Measurements from ENCODE around the gene C18orf63. TPM values are rescaled to one million over a fixed set of nuclear protein-coding genes. Genes with fewer than 3 reads are reported as not detected.

Gene C18orf63
- total and polyA plus RNA-seq, 11 donors: not detected

- peaks cover 18 to 82% (median 65%) of the 10 kb centered on the region in 12 donors for H3K4me1 ChIP-seq
- no peak overlapping the region for H3K4me3 ChIP-seq
- ATAC-seq: peak in 1 of 4 donors; percentile 4
- 35 to 48% (median 42%) methylated on average over 4 of the region's 4 CpGs for WGBS, 4 donors
- H3K36me3 ChIP-seq: no peaks in the 10 kb centered on the region
- no peaks in the 10 kb centered on the region for H3K27me3 ChIP-seq
- no peak for DNase-seq
- H3K27ac ChIP-seq: peak overlapping the region in 6 of 12 donors; percentile 23 to 89 (median 42)
- TF ChIP-seq, protein P1, sequence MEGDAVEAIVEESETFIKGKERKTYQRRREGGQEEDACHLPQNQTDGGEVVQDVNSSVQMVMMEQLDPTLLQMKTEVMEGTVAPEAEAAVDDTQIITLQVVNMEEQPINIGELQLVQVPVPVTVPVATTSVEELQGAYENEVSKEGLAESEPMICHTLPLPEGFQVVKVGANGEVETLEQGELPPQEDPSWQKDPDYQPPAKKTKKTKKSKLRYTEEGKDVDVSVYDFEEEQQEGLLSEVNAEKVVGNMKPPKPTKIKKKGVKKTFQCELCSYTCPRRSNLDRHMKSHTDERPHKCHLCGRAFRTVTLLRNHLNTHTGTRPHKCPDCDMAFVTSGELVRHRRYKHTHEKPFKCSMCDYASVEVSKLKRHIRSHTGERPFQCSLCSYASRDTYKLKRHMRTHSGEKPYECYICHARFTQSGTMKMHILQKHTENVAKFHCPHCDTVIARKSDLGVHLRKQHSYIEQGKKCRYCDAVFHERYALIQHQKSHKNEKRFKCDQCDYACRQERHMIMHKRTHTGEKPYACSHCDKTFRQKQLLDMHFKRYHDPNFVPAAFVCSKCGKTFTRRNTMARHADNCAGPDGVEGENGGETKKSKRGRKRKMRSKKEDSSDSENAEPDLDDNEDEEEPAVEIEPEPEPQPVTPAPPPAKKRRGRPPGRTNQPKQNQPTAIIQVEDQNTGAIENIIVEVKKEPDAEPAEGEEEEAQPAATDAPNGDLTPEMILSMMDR (IDR thresholded peaks at IDR 0.05): no peak
- no peak for TF ChIP-seq POLR2A (IDR thresholded peaks at IDR 0.05)
- H3K9me3 ChIP-seq: no peaks in the 10 kb centered on the region
- intact Hi-C loops (cut with DNase I): no loop called here
Measured at GRCh38 chr18:74281011-74281979, 34.3 kb upstream of the C18orf63 start.

- Histone ChIP-seq H3K4me1 (peaks cover 18 to 74% (median 62%) of the 10 kb centered on the region in 12 donors), H3K27ac (peak overlapping the region in 11 of 12 donors; percentile 5 to 89 (median 30)), H3K36me3 (no peaks in the 10 kb centered on the region), H3K4me3 (no peak overlapping the region), H3K9me3 (no peaks in the 10 kb centered on the region), H3K27me3 (no peaks in the 10 kb centered on the region)
- DNase-seq (no peak), ATAC-seq (peak in 2 of 4 donors; percentile 47 to 59)
- intact Hi-C loops (cut with DNase I): no loop called here
- WGBS, 4 donors: 42 to 53% (median 47%) methylated on average over 12 of the region's 12 CpGs
- no peak for TF ChIP-seq POLR2A (IDR thresholded peaks at IDR 0.05)
- TF ChIP-seq, protein P1 (IDR thresholded peaks at IDR 0.05): no peak
Measured at GRCh38 chr18:74281980-74282754, 33.5 kb upstream of the C18orf63 start.

DNA sequence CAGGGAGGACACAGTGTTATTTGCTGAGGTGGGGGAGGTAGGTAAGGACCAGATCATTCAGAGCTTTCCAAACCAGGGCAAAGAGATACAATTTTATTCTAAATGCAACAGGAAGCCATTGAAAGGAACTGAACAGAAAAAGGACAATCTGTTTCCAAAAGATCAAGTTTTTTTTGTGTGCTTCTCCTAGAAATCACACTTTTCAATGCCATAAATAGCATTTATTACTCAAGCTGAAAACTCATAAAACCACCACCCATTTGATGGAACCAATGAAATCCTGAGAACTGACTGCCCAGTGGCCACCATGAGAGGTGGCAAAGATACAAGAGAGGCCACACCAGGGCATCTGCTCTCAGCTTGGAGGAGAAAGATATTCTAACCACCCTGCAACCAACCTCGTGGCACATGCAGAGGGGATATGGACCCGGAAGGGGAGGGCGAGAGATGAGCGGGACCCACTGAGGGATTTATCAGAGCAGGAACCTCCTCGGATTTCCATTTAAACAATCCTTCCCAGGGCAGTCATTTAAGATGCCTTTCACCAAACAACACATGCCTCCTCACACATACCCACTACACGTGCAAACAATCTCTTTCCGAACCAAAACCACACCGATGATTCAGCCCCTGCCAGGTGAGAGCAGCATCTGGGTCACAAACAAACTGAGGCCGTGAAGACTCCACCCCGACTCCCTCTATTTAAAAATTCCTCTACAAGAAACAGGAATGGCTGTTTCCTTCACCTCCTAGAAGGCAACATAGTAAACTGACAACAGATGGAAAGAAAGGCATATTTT lies 32.7 kb upstream of the C18orf63 start:
- 73 to 81% (median 80%) methylated on average over 10 of the region's 10 CpGs for WGBS, 4 donors
- H3K4me1 ChIP-seq: peaks cover 18 to 72% (median 61%) of the 10 kb centered on the region in 12 donors
- no peak for DNase-seq

More for the DNA sequence above, 32.7 kb upstream of the C18orf63 start:
- H3K27ac ChIP-seq: peak overlapping the region in 9 of 12 donors; percentile 13 to 89 (median 52)
- no peak overlapping the region for H3K4me3 ChIP-seq
- intact Hi-C loops (cut with DNase I): no loop called here
- ATAC-seq: no peak
- no peaks in the 10 kb centered on the region for H3K27me3 ChIP-seq
- no peaks in the 10 kb centered on the region for H3K9me3 ChIP-seq
- no peaks in the 10 kb centered on the region for H3K36me3 ChIP-seq
- TF ChIP-seq, protein P1 (IDR thresholded peaks at IDR 0.05): no peak
- TF ChIP-seq POLR2A (IDR thresholded peaks at IDR 0.05): no peak
